IMR-90 (cell line): Measurements from ENCODE around the gene SCAMP4. TPM values are rescaled to one million over a fixed set of nuclear protein-coding genes. Genes with fewer than 3 reads are reported as not detected.

Experiments used
- ATAC-seq: fragments of 200-7000 bp; cut with Tn5 transposase; 2 replicates; pipeline ENCODE4 v1.9.1; 2020; ENCODE audit warnings: low read depth, mild to moderate bottlenecking, moderate library complexity
- BruUV-seq: library from RNA; stranded (reverse); fragments of 400-500 nt; replicated peaks from 2 replicates; lab custom pipeline; 2021; lab: Mats Ljungman, UMichigan
- CTCF ChIA-PET: fragments of 300-600 bp; formaldehyde crosslinking; extraction: SDS; loops from one replicate; lab custom pipeline; 2021; ENCODE audit warnings: antibody characterized with exemption; lab: Yijun Ruan, JAX
- POLR2A ChIA-PET: fragments of 300-600 bp; sonication (Branson Sonifier 250); formaldehyde crosslinking; loops from one replicate; lab custom pipeline; 2022; ENCODE audit warnings: antibody characterized with exemption; ENCODE audit not compliant: unreplicated experiment; lab: Charles Lee
- DNase-seq: peaks from one replicate; pipeline ENCODE4 v3.0.0; 2013
- H2AFZ ChIP-seq: replicated peaks from 2 replicates; pipeline ENCODE3; 2013; ENCODE audit warnings: low read length, mild to moderate bottlenecking; ENCODE audit not compliant: poor library complexity
- H2AK5ac ChIP-seq: 2 replicates; pipeline ENCODE4 v1.6.1; 2013; ENCODE audit warnings: low read depth, low read length, inconsistent platforms
- H2AK9ac ChIP-seq: replicated peaks from 2 replicates; pipeline ENCODE3; 2013; ENCODE audit warnings: mild to moderate bottlenecking, low read depth, low read length, moderate library complexity; ENCODE audit not compliant: poor library complexity
- H2BK120ac ChIP-seq: 2 replicates; pipeline ENCODE4 v1.6.1; 2013; ENCODE audit warnings: low read depth, low read length, inconsistent platforms
- H2BK15ac ChIP-seq: 3 replicates; pipeline ENCODE4 v1.6.1; 2013; ENCODE audit warnings: low read depth, low read length, inconsistent platforms
- H2BK20ac ChIP-seq: 2 replicates; pipeline ENCODE4 v1.6.1; 2013; ENCODE audit warnings: low read depth, mild to moderate bottlenecking, inconsistent platforms, low read length, moderate library complexity
- H2BK5ac ChIP-seq: 2 replicates; pipeline ENCODE4 v1.6.1; 2013; ENCODE audit warnings: mild to moderate bottlenecking, low read depth, low read length, inconsistent platforms; ENCODE audit not compliant: poor library complexity, severe bottlenecking
- H3K14ac ChIP-seq: replicated peaks from 2 replicates; pipeline ENCODE4 v1.6.1; 2013; ENCODE audit warnings: low read depth, low read length, inconsistent platforms
- H3K18ac ChIP-seq: 2 replicates; pipeline ENCODE4 v1.6.1; 2013; ENCODE audit warnings: low read depth, low read length, control low read depth
- H3K23ac ChIP-seq: 2 replicates; pipeline ENCODE4 v1.6.1; 2013; ENCODE audit warnings: low read depth, low read length, inconsistent platforms
- H3K27ac ChIP-seq: 2 replicates; pipeline ENCODE4 v1.5.1; 2013; ENCODE audit warnings: mild to moderate bottlenecking, control low read depth, low read length; ENCODE audit not compliant: insufficient read depth
- H3K27me3 ChIP-seq: 2 replicates; pipeline ENCODE4 v1.6.1; 2013; ENCODE audit warnings: low read length; ENCODE audit not compliant: control insufficient read depth, insufficient read depth
- H3K36me3 ChIP-seq: 2 replicates; pipeline ENCODE4 v1.6.1; 2013; ENCODE audit warnings: low read length, mixed read lengths; ENCODE audit not compliant: control insufficient read depth, insufficient read depth
- H3K4ac ChIP-seq: 2 replicates; pipeline ENCODE4 v1.6.1; 2013; ENCODE audit warnings: low read depth, low read length, inconsistent platforms
- H3K4me1 ChIP-seq: 2 replicates; pipeline ENCODE4 v1.6.1; 2013; ENCODE audit warnings: low read length, mixed read lengths; ENCODE audit not compliant: control insufficient read depth, insufficient read depth
- H3K4me2 ChIP-seq: 2 replicates; pipeline ENCODE4 v1.6.1; 2013; ENCODE audit warnings: low read depth, mild to moderate bottlenecking, control low read depth, low read length, moderate library complexity
- H3K4me3 ChIP-seq: 2 replicates; pipeline ENCODE4 v1.5.1; 2013; ENCODE audit warnings: low read depth, mild to moderate bottlenecking, control low read depth, low read length, moderate library complexity; ENCODE audit not compliant: insufficient read depth
- H3K56ac ChIP-seq: 2 replicates; pipeline ENCODE4 v1.6.1; 2013; ENCODE audit warnings: low read length, inconsistent platforms; ENCODE audit not compliant: insufficient read depth; ENCODE audit errors: extremely low read depth
- H3K79me1 ChIP-seq, 2 experiments: 2 replicates each; pipeline ENCODE4 v1.6.1; 2013; ENCODE audit warnings: low read length in 2 of 2, inconsistent platforms in 1 of 2, low read depth in 1 of 2
- H3K9ac ChIP-seq: 2 replicates; pipeline ENCODE4 v1.6.1; 2013; ENCODE audit warnings: low read depth, low read length, control low read depth
- H3K9me1 ChIP-seq: 2 replicates; pipeline ENCODE4 v1.6.1; 2013; ENCODE audit warnings: low read length, inconsistent platforms; ENCODE audit not compliant: insufficient read depth
- H3K9me3 ChIP-seq: 2 replicates; pipeline ENCODE4 v1.6.1; 2013; ENCODE audit warnings: low read length; ENCODE audit not compliant: control insufficient read depth, insufficient read depth
- H4K20me1 ChIP-seq: 2 replicates; pipeline ENCODE4 v1.6.1; 2013; ENCODE audit warnings: low read length, inconsistent platforms; ENCODE audit not compliant: insufficient read depth
- H4K5ac ChIP-seq: 2 replicates; pipeline ENCODE4 v1.6.1; 2013; ENCODE audit warnings: mild to moderate bottlenecking, low read depth, low read length, control low read depth
- H4K8ac ChIP-seq, 2 experiments: 2 replicates each; pipeline ENCODE4 v1.6.1; 2013; ENCODE audit warnings: low read depth in 2 of 2, low read length in 2 of 2, control low read depth in 1 of 2, inconsistent platforms in 1 of 2
- H4K91ac ChIP-seq: 2 replicates; pipeline ENCODE4 v1.6.1; 2013; ENCODE audit warnings: low read depth, low read length, inconsistent platforms; ENCODE audit not compliant: insufficient read depth
- BHLHE40 ChIP-seq: fragments of 150-350 bp; IDR thresholded peaks from 2 replicates; pipeline ENCODE4 v1.6.1; 2016; ENCODE audit warnings: mild to moderate bottlenecking, low read depth, low read length
- CHD1 ChIP-seq: IDR thresholded peaks from 2 replicates; pipeline ENCODE4 v1.6.1; 2012; ENCODE audit warnings: low read depth, low read length, improper control_type of control experiment
- CTCF ChIP-seq: conservative IDR thresholded peaks from 2 replicates; pipeline ENCODE4 v1.5.1; 2012; ENCODE audit warnings: mild to moderate bottlenecking, low read depth, low read length, improper control_type of control experiment
- ELK1 ChIP-seq: fragments of 150-350 bp; IDR thresholded peaks from 2 replicates; pipeline ENCODE4 v1.6.1; 2016; ENCODE audit warnings: low read depth, mild to moderate bottlenecking, low read length, moderate library complexity, borderline replicate concordance
- MAFK ChIP-seq: IDR thresholded peaks from 2 replicates; pipeline ENCODE4 v1.6.1; 2012; ENCODE audit warnings: low read depth, low read length, improper control_type of control experiment
- MXI1 ChIP-seq: IDR thresholded peaks from 2 replicates; pipeline ENCODE4 v1.6.1; 2012; ENCODE audit warnings: low read depth, mild to moderate bottlenecking, low read length, moderate library complexity, borderline replicate concordance
- NFE2L2 ChIP-seq: fragments of 150-350 bp; IDR thresholded peaks from 2 replicates; pipeline ENCODE4 v1.6.1; 2016; ENCODE audit warnings: low read depth, mild to moderate bottlenecking, low read length
- SMC3 ChIP-seq: fragments of 150-350 bp; IDR thresholded peaks from 2 replicates; pipeline ENCODE4 v1.6.1; 2016; ENCODE audit warnings: low read depth, mild to moderate bottlenecking, antibody characterized with exemption, low read length, moderate library complexity
- WGBS, 2 experiments: methylation state at CpG; one replicate each; pipeline versions ENCODE4 v1.1.5 to v1.1.7; 2013; ENCODE audit warnings: missing lambda C conversion rate in 2 of 2; ENCODE audit not compliant: insufficient read length in 1 of 2; ENCODE audit errors: extremely low coverage in 2 of 2; 5-methylcytosine and 5-hydroxymethylcytosine counted together
- dilution Hi-C: fragments of 300-500 bp; cut with HindIII; formaldehyde crosslinking; loops from one replicate; pipeline ENCODE4 v1.14.3; 2018; ENCODE audit warnings: low sequenced_read_pairs; ENCODE audit not compliant: unreplicated experiment
- in situ Hi-C: fragments of 300-500 bp; cut with MboI; formaldehyde crosslinking; loops from 3 replicates; pipeline ENCODE4 v1.14.3; 2019; ENCODE audit warnings: low sequenced_read_pairs, inconsistent platforms, mixed read lengths
- intact Hi-C: fragments of 100-400 bp; cut with micrococcal nuclease; formaldehyde crosslinking; loops from 2 replicates; pipeline ENCODE4 v1.10.0; 2022
- polyA plus RNA-seq, 3 experiments: library from polyadenylated mRNA; depleted of rRNA; stranded (reverse); fragments of >200 nt; gene quantifications; 2 replicates each; pipeline ENCODE4 v1.2.3, GENCODE V29; 2012; ENCODE audit warnings: low replicate concordance in 1 of 3
- total RNA-seq: library from RNA; depleted of rRNA; stranded (reverse); fragments of >200 nt; gene quantifications from 2 replicates; pipeline ENCODE4 v1.2.3, GENCODE V29; 2012

The SCAMP4 gene
- total and polyA plus RNA-seq, 2 of the 4 experiments (the other 2 are of a cell fraction) = 16.1 to 28.1 TPM

GRCh38 chr19:1909761-1910080 is 4.5 kb downstream of the SCAMP4 start:
- 20% methylated on average over 3 of the region's 10 CpGs; no CpG with 5 or more reads in 1 of the 2 experiments for WGBS, 2 experiments
- H3K18ac ChIP-seq = no peak overlapping the region
- no peaks in the 10 kb centered on the region for H3K27me3 ChIP-seq
- no peak overlapping the region for H2BK20ac ChIP-seq
- peak overlapping the region; percentile 25 for H2AFZ ChIP-seq
- H4K20me1 ChIP-seq = peaks cover 59% of the 10 kb centered on the region
- no peaks in the 10 kb centered on the region for H3K9me3 ChIP-seq
- no peak overlapping the region for H4K5ac ChIP-seq
- intact Hi-C loops (no loop called here), dilution Hi-C loops (no loop called here), in situ Hi-C loops (no loop called here)
- H4K91ac ChIP-seq = no peak overlapping the region
- H3K36me3 ChIP-seq = peaks cover 15% of the 10 kb centered on the region; the same call in 1 of the 2 replicates
- H2BK15ac ChIP-seq = no peak overlapping the region
- no peak for ATAC-seq
- H3K79me1 ChIP-seq = peaks cover 18 to 77% of the 10 kb centered on the region in 2 experiments
- no peak overlapping the region for H2BK120ac ChIP-seq
- no peak overlapping the region for H3K14ac ChIP-seq
- H2AK9ac ChIP-seq = no peak overlapping the region
- no peak overlapping the region for H3K27ac ChIP-seq
- ChIA-PET CTCF (no interaction called here), POLR2A (no interaction called here)
- H3K23ac ChIP-seq = no peak overlapping the region; the same call in 1 of the 2 replicates
- H3K56ac ChIP-seq = no peak overlapping the region
- H3K4ac ChIP-seq = no peak overlapping the region
- H3K4me2 ChIP-seq = no peak overlapping the region
- H3K9ac ChIP-seq = no peak overlapping the region
- no peak overlapping the region for H2BK5ac ChIP-seq
- no peak overlapping the region for H2AK5ac ChIP-seq
- no peak overlapping the region for H3K4me3 ChIP-seq
- H4K8ac ChIP-seq = no peak overlapping the region
- TF ChIP-seq ELK1 = no peak
- TF ChIP-seq BHLHE40 = no peak
- no peak for TF ChIP-seq SMC3
- no peak for TF ChIP-seq NFE2L2
- TF ChIP-seq MXI1 = no peak
- no peak for TF ChIP-seq MAFK
- TF ChIP-seq CHD1 = no peak
- TF ChIP-seq CTCF = no peak
- peaks cover 10% of the 10 kb centered on the region for H3K4me1 ChIP-seq
- BruUV-seq = no TSS peak
- H3K9me1 ChIP-seq = peaks cover 9% of the 10 kb centered on the region; the same call in 1 of the 2 replicates
- DNase-seq = no peak
